Mammary epithelial cell (primary cell): ENCODE data around the gene FREM1.

Experiments
- CTCF ChIP-seq, 2 donors: IDR thresholded peaks in 1 of 2; conservative IDR thresholded peaks in 1 of 2; 2 replicates each; pipeline ENCODE4 v1.5.1; 2011 to 2012; ENCODE audit warnings: inconsistent platforms in 2 of 2, low read length in 2 of 2, mild to moderate bottlenecking in 2 of 2, control low read depth in 1 of 2, low read depth in 1 of 2; ENCODE audit not compliant: insufficient read depth in 1 of 2; ENCODE audit errors: extremely low read depth in 1 of 2
- EZH2 ChIP-seq: IDR thresholded peaks from 2 replicates; pipeline ENCODE4 v1.6.1; 2012; ENCODE audit warnings: low read length, inconsistent platforms, borderline replicate concordance

- TF ChIP-seq CTCF (conservative IDR thresholded peaks at IDR 0.05 in 1 of 2, IDR thresholded peaks at IDR 0.05 in 1 of 2; ENCODE audit: extremely low read depth in 1 of 2, insufficient read depth in 1 of 2, low read depth in 1 of 2, low read length in 2 of 2) (no peak), EZH2 (no peak)
Observed at GRCh38 chr9:14822666-14823065, 87.6 kb downstream of the FREM1 start.
